ENCODE measurements around the gene SNRNP35.
"Not testable (repeated sequence)": the region's sequence is repeated elsewhere in the genome, so short reads cannot be mapped to it uniquely, and the experiment has no call there.

SNRNP35 gene

GRCh38 chr12:123457980-123458779 is at the start of gene SNRNP35:
SNRNP35 (plus strand) TSS chr12:123458139; CDS start chr12:123465541, 7,402 bp downstream.
- DNase-seq (ENCODE audit: low read depth in 2 of 2) = peak; percentile 65 to 77

- not testable (repeated sequence) for DNase-seq (ENCODE audit: low read depth in 2 of 2)
These were observed 49.3 kb upstream of the SNRNP35 start for GRCh38 chr12:123408619-123409018.

- not testable (repeated sequence) for DNase-seq (ENCODE audit: low read depth in 2 of 2)
These were observed 48.5 kb upstream of the SNRNP35 start for GRCh38 chr12:123409284-123410040.

- DNase-seq (ENCODE audit: low read depth in 2 of 2) = no peak
These were observed 47.9 kb upstream of the SNRNP35 start for GRCh38 chr12:123410041-123410412.

- no peak for DNase-seq (ENCODE audit: low read depth in 2 of 2)
These were observed 36.6 kb upstream of the SNRNP35 start for GRCh38 chr12:123421314-123421713.

GRCh38 chr12:123427036-123427769 is 30.7 kb upstream of the SNRNP35 start:
- DNase-seq (ENCODE audit: low read depth in 2 of 2) = no peak

- no peak for DNase-seq (ENCODE audit: low read depth in 2 of 2)
These were observed 29.3 kb upstream of the SNRNP35 start for GRCh38 chr12:123428591-123428990.

- not testable (repeated sequence) for DNase-seq (ENCODE audit: low read depth in 2 of 2)
These were observed 28.8 kb upstream of the SNRNP35 start for GRCh38 chr12:123429101-123429500.

GRCh38 chr12:123431951-123432817 is 25.8 kb upstream of the SNRNP35 start:
- DNase-seq (ENCODE audit: low read depth in 2 of 2) = not testable (repeated sequence)

- DNase-seq (ENCODE audit: low read depth in 2 of 2) = no peak
These were observed 24.3 kb upstream of the SNRNP35 start for GRCh38 chr12:123433615-123434014.

- DNase-seq (ENCODE audit: low read depth in 2 of 2) = no peak
These were observed 22.3 kb upstream of the SNRNP35 start for GRCh38 chr12:123435636-123436016.

GRCh38 chr12:123436017-123436964 is 21.6 kb upstream of the SNRNP35 start, which contains the start of gene RILPL2:
RILPL2 (minus strand) TSS chr12:123436684; CDS start chr12:123436420, 264 bp downstream.
- peak; percentile 92 to 93 for DNase-seq (ENCODE audit: low read depth in 2 of 2)

- DNase-seq (ENCODE audit: low read depth in 2 of 2) = no peak
These were observed 16.3 kb upstream of the SNRNP35 start for GRCh38 chr12:123441523-123442164.

GRCh38 chr12:123442774-123443173 is 15.2 kb upstream of the SNRNP35 start:
- no peak for DNase-seq (ENCODE audit: low read depth in 2 of 2)

- no peak for DNase-seq (ENCODE audit: low read depth in 2 of 2)
These were observed 13.6 kb upstream of the SNRNP35 start for GRCh38 chr12:123444092-123445026.

GRCh38 chr12:123445388-123446332 is 12.3 kb upstream of the SNRNP35 start:
- no peak for DNase-seq (ENCODE audit: low read depth in 2 of 2)

- DNase-seq (ENCODE audit: low read depth in 2 of 2) = no peak
These were observed 11.6 kb upstream of the SNRNP35 start for GRCh38 chr12:123446333-123446713.
